GM21723 (cell line): Measurements from ENCODE around the gene RAB3A.

ENCODE experiments used
- ATAC-seq: cut with Tn5 transposase; IDR thresholded peaks from one replicate; pipeline ENCODE4 v1.9.1; 2021; ENCODE audit warnings: mild to moderate bottlenecking, moderate library complexity; ENCODE audit not compliant: unreplicated experiment

RAB3A gene

GRCh38 chr19:18152817-18153555 lies 50.9 kb downstream of the RAB3A start, which contains the start of gene PIK3R2:
PIK3R2 (plus strand) TSS chr19:18153163; CDS start chr19:18155880, 2,717 bp downstream.
- peak; percentile 74 for ATAC-seq

DNA sequence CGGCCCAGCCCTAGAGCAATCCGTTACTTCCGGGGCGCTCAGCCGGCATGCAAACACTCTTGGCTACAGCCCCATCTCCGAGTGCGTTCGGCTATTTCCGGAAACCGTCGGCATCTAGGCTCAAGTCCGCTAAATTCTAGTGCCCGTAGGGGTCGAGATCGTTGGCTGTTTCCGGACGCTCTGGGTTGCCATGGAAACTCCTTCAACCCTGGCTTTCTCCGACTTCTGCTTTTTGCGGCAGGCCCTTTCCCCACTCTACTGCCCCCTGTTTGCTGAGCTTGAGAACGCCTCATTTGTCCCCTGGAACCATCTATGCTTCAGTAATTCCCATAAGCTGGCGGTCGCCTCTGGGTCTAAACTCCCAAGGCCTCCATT lies 51.4 kb downstream of the RAB3A start:
- ATAC-seq = peak; percentile 63

DNA sequence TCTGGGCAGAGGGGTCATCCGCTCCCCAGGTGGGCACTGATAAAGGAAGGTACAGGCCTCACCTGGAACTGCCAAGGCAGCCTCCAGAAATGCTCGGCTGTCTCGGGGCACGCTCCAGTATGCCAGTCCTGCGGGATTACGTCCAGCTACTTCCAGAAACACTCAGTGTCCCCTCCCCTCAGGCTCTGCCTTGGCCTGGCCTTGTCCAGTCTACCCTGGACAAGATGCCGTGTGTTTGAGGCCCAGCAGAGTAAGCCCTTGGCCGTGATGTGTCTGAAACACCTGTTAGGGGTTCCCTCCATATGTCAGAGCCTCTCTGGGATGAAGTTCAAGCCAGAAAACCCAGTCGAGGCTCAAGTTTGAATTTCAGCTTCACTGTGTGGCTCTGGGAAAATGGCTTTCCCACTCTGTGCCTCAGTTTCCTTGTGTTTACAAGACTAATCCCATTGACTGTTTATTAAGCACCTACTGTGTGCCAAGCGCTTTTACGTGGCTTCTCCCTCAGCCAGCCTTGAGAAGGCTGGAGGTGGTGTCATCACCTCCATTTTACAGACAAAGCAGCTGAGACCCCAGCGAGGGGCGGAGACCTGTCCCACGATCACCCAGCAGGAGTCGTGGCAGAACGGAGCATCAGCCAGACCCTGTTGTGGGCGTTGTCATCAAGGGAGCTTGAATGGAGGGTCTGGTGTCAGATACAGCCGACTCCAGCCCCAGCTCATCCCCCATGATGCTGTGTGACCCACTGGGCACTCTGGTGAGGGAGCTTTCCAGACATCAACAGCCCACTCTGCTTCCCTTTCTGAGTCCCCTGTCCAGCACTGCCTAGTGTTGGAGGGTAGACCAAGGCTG lies 52.8 kb downstream of the RAB3A start:
- no peak for ATAC-seq

GRCh38 chr19:18149596-18149975 lies 54.3 kb downstream of the RAB3A start:
- ATAC-seq = no peak

DNA sequence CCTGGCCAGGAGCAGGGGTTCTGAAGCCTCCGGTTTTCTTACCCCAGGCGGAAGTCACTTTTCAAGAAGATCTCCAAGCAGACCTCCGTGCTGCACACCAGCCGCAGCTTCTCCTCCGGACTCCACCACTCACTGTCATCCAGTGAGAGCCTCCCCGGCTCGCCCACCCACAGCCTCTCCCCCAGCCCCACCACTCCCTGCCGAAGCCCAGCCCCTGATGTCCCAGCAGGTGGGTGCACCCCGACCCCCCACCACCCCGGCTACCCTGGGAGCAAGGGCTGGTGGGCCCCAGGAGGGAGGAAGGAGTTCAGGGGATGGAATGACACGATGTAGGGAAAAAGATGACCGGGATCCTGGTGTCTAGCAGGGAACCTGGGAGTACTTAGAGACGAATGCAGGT lies 56.4 kb downstream of the RAB3A start:
- no peak for ATAC-seq
